Measurements from ENCODE around the gene HK1. TPM values are rescaled to one million over a fixed set of nuclear protein-coding genes. Genes with fewer than 3 reads are reported as not detected.
A peak's percentile ranks its signal among the peaks of the same experiment; 100 is the strongest.

The HK1 gene
- total RNA-seq, 4 donors from 2014 or later, result 12.5 to 47.0 (median 12.6) TPM

DNA sequence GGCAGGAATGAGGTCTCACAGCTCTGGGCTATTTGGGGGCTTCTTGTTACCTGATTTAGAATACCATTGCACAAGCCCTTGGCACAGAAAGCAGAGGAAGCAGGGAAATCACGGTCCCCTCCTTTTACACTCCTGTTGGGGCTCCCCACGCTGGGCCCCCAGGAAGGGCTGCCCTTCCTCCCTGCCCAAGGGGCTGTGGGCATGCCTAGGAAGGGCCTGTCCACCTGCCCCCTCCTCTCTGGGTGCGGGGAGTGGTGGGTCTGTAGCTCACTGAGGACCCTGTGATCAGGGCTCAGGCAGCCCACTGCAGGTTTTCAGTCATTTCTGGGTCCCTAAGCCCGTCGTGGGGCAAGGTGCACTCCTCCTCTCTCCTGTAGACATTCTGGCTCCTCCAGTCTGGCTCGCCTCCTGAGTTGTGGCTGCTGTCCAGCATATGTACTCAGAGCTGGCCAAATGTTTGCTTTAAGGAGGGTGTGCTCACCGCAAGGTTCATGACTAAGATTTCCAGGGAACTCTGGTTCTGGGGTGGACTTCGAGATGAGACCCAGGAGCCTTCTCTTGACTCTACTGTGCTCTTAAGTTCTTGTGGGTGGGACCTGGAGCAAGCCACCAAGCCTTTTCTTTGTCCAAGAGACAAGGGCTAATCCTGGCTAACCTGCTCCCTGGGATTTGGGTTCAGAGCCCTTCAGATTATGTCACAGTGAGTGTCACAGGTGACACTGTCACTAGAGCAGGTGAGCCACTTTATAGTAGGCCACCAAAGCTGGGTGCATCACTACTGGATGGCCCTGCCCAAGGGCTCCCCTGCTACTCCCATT is 82.4 kb downstream of the HK1 start:
- Histone ChIP-seq H3K9me3 (no peaks in the 10 kb centered on the region), H3K27me3 (no peaks in the 10 kb centered on the region), H3K27ac (peak overlapping the region in 2 of 4 donors; percentile 31 to 44), H3K4me1 (peaks cover 0 to 22% (median 0%) of the 10 kb centered on the region in 4 donors), H3K36me3 (peaks cover 0 to 10% (median 0%) of the 10 kb centered on the region in 3 donors), H3K4me3 (no peak overlapping the region)
- peak in 2 of 3 donors; percentile 64 to 69 for DNase-seq
- TF ChIP-seq, protein P1, sequence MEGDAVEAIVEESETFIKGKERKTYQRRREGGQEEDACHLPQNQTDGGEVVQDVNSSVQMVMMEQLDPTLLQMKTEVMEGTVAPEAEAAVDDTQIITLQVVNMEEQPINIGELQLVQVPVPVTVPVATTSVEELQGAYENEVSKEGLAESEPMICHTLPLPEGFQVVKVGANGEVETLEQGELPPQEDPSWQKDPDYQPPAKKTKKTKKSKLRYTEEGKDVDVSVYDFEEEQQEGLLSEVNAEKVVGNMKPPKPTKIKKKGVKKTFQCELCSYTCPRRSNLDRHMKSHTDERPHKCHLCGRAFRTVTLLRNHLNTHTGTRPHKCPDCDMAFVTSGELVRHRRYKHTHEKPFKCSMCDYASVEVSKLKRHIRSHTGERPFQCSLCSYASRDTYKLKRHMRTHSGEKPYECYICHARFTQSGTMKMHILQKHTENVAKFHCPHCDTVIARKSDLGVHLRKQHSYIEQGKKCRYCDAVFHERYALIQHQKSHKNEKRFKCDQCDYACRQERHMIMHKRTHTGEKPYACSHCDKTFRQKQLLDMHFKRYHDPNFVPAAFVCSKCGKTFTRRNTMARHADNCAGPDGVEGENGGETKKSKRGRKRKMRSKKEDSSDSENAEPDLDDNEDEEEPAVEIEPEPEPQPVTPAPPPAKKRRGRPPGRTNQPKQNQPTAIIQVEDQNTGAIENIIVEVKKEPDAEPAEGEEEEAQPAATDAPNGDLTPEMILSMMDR (IDR thresholded peaks at IDR 0.05), result no peak
- no peak for TF ChIP-seq POLR2A (IDR thresholded peaks at IDR 0.05)

DNA sequence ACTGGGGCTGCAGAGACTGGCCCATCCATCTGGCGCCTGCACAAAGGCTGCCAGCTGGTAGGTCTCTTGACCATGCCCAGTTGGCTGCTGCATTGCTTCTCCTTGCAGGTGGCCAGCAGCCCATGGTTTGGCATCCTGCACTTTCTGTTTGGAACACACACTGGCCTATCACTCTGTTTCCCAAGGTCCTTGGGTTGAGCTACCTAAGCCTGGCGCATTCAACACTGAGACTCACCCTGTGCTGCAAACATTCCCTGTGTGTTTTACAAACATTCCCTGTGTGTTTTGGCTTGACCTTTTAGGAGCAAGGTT is 83.0 kb downstream of the HK1 start:
- no peak for DNase-seq
- H3K36me3 ChIP-seq, result peaks cover 0 to 16% (median 0%) of the 10 kb centered on the region in 3 donors
- no peak for TF ChIP-seq POLR2A (IDR thresholded peaks at IDR 0.05)
- TF ChIP-seq, protein P1 (IDR thresholded peaks at IDR 0.05), result no peak
- no peak overlapping the region for H3K4me3 ChIP-seq
- peaks cover 0 to 22% (median 0%) of the 10 kb centered on the region in 4 donors for H3K4me1 ChIP-seq
- H3K9me3 ChIP-seq, result no peaks in the 10 kb centered on the region
- peak overlapping the region in 2 of 4 donors; percentile 24 to 31 for H3K27ac ChIP-seq
- H3K27me3 ChIP-seq, result no peaks in the 10 kb centered on the region

DNA sequence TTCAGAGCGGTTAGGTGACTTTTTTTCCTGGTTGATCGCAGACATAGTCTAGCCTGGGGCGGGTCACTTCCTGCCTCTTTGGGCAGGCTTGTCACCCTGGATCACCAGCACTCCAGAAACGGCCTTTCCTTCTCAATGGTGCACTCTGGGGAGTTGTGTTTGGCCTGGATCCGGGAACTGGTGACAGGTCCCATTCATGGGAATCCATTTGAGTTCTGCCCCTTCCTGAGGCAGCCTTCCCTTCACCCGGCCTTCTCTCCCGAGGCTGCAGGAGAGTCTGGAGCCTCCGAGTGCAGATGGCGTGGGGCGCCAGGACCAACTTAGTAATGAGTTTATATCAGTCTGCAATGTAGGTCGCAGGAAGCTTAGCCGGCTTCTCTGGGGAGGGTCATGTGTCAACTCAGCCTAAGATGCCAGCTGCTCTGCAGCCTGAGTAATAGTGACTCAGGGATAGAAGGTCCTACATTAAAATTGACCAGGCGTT is 84.2 kb downstream of the HK1 start:
- Histone ChIP-seq H3K27me3 (no peaks in the 10 kb centered on the region), H3K4me3 (no peak overlapping the region), H3K4me1 (peaks cover 0 to 22% (median 0%) of the 10 kb centered on the region in 4 donors), H3K36me3 (peaks cover 0 to 20% (median 0%) of the 10 kb centered on the region in 3 donors), H3K27ac (no peak overlapping the region), H3K9me3 (no peaks in the 10 kb centered on the region)
- no peak for DNase-seq
- no peak for TF ChIP-seq POLR2A (IDR thresholded peaks at IDR 0.05)
- TF ChIP-seq, protein P1 (IDR thresholded peaks at IDR 0.05), result no peak

DNA sequence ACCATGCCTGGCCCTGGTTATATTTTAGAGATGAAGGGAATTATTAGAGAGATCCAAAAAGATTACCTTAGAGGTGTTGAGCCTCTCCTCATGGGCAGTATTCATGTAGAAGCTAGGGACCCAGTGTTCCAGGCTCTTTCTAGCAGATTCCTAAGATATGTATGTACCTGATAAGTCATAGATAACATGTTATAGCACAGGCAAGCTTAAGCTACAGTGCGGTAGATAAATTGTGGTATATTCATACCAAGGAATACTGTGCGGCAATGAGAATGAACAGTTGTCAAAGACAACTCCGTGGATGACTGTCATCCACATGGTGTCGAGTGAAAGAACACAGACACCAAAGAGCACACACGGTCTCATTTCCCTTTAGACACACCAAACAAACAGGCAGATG is 85.4 kb downstream of the HK1 start:
- Histone ChIP-seq H3K9me3 (no peaks in the 10 kb centered on the region), H3K4me1 (peaks cover 0 to 22% (median 0%) of the 10 kb centered on the region in 4 donors), H3K4me3 (no peak overlapping the region), H3K36me3 (peaks cover 0 to 27% (median 0%) of the 10 kb centered on the region in 3 donors), H3K27me3 (no peaks in the 10 kb centered on the region), H3K27ac (no peak overlapping the region)
- TF ChIP-seq POLR2A (IDR thresholded peaks at IDR 0.05), result no peak
- TF ChIP-seq, protein P1 (IDR thresholded peaks at IDR 0.05), result no peak
- no peak for DNase-seq

DNA sequence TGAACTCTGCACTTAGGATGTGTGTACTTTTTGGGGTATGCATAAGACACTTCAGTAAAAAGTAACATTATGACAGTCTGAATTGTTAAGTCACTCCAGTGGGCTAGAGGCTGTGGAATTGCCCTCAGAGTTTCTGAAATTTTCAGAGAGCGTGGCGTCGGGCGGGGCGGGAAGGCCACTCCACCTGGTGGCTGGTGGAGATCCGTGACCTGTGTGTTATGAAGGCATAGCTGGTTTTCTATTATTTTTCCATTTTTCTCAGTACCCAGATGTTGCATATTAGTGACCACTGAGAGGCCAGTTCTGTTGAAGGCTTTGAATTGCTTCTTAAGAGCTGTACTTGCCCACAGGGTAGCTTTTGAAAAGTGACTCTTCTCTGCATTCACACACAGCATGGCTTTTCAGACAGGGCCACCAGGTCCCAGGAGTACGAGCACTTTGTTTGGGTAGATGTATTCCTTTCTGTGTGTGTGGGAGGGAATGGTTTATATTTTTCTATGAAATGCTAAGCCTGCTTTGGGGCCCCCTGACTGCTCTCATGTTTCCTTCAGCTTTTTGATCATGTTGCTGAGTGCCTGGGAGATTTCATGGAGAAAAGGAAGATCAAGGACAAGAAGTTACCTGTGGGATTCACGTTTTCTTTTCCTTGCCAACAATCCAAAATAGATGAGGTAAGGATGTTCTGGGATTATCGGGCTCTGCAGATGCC is 86.1 kb downstream of the HK1 start:
- H3K4me3 ChIP-seq, result no peak overlapping the region
- H3K9me3 ChIP-seq, result no peaks in the 10 kb centered on the region
- H3K27me3 ChIP-seq, result no peaks in the 10 kb centered on the region
- H3K27ac ChIP-seq, result no peak overlapping the region
- H3K4me1 ChIP-seq, result peaks cover 0 to 21% (median 0%) of the 10 kb centered on the region in 4 donors
- DNase-seq, result no peak
- H3K36me3 ChIP-seq, result peaks cover 0 to 34% (median 0%) of the 10 kb centered on the region in 3 donors
- TF ChIP-seq POLR2A (IDR thresholded peaks at IDR 0.05), result no peak
- TF ChIP-seq, protein P1 (IDR thresholded peaks at IDR 0.05), result no peak
